GM12873 (cell line): ENCODE results near the gene RPS18.
A peak's percentile ranks its signal among the peaks of the same experiment; 100 is the strongest.

Source experiments
- TF ChIP-seq, protein P1 (sequence below): IDR thresholded peaks from 2 replicates; pipeline ENCODE4 v1.5.1; 2012; ENCODE audit warnings: low read depth, mild to moderate bottlenecking, moderate library complexity, low read length, control low read depth; ENCODE audit not compliant: insufficient read depth; ENCODE audit errors: missing control alignments

The RPS18 gene

DNA sequence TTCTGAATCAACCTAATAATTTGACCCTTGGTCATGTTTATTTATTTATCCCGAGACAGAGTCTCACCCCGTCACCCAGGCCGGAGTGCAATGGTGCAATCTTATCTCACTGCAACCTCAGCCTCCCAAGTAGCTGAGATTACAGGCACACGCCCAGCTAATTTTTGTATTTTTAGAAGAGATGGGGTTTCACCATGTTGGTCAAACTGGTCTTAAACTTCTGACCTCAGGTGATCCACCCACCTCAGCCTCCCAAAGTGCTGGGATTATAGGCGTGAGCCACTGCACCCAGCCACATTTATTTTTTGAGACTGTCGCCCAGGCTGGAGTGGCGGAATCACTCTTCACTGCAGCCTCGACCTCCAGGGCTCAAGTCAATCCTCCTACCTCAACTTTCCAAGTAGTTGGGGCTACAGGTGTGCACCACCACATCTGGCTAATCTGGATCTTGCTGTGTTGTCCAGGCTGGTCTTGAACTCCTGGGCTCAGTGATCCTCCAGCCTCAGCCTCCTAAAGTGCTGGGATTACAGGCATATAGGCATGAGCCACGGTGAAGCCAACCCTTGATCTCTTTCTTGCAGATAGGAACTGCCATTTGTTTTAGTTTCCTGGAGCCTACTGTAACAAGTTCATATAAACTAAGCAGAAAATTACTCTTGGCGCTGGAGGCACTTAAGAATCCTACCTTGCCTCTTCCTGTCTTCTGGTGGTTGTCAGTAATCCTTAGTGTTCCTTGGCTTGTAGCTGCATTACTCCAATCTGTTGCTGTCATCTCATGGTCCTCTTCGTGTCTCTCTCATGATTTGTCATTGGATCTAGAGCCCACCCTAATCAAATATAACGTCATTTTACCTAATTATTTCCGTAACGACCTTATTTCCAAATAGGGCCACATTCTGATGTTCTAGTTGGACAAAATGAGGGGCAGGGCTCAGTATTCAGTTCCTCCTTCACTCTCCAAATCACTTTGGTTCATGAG is 2.3 kb downstream of the RPS18 start:
- TF ChIP-seq, protein P1, sequence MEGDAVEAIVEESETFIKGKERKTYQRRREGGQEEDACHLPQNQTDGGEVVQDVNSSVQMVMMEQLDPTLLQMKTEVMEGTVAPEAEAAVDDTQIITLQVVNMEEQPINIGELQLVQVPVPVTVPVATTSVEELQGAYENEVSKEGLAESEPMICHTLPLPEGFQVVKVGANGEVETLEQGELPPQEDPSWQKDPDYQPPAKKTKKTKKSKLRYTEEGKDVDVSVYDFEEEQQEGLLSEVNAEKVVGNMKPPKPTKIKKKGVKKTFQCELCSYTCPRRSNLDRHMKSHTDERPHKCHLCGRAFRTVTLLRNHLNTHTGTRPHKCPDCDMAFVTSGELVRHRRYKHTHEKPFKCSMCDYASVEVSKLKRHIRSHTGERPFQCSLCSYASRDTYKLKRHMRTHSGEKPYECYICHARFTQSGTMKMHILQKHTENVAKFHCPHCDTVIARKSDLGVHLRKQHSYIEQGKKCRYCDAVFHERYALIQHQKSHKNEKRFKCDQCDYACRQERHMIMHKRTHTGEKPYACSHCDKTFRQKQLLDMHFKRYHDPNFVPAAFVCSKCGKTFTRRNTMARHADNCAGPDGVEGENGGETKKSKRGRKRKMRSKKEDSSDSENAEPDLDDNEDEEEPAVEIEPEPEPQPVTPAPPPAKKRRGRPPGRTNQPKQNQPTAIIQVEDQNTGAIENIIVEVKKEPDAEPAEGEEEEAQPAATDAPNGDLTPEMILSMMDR = no peak

DNA sequence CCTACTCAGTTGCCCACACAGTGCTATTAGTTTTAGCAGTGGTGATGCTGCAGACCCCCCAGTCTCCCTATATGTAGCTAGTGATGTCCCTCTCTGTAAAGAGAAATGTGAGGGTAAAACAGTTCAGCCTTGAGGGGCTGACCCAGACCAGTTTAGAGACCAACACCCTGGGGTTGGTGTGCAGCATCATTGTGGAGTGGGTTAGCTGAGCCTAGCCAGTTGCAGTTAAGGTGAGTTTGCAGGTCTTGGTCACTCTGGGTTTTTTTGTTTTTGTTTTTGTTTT is 4.6 kb downstream of the RPS18 start:
- TF ChIP-seq, protein P1 = no peak

DNA sequence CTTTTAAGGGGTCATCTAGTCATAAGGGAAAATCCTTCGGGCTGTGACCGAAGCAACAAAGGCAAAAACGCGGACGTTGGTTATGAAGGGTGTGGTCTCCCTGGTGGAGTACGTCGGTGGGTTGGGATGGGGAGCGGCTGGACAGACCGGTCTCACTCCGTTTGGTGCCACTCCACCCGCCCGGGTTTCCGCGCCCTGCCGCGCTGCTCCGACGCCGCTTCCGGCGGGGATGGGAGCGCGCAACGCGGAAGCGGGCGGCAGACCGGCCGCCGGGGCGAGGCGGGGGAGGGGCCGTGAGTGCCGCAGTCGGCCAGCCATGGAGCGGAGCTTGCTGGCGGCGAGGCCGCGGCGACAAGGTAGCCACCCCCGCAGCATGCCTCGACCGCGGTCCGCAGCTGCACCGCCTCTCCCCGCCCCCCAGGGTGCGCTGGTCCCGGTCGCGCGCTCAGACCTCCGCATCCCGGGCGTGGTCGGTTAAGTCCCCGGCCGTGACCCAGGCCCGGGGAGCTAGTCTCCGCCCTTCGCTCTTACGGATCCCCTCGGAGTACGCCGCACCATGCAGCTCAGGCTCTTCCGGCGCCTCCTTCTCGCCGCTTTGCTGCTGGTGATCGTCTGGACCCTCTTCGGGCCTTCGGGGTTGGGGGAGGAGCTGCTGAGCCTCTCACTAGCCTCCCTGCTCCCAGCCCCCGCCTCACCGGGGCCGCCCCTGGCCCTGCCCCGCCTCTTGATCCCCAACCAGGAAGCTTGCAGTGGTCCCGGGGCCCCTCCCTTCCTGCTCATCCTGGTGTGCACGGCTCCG is 5.2 kb downstream of the RPS18 start, which contains the start of gene B3GALT4:
B3GALT4 (plus strand) TSS at position 260 of the 799 bp plus-strand sequence; CDS start at position 557, 297 bp downstream.
- TF ChIP-seq, protein P1 = peak; percentile 58

DNA sequence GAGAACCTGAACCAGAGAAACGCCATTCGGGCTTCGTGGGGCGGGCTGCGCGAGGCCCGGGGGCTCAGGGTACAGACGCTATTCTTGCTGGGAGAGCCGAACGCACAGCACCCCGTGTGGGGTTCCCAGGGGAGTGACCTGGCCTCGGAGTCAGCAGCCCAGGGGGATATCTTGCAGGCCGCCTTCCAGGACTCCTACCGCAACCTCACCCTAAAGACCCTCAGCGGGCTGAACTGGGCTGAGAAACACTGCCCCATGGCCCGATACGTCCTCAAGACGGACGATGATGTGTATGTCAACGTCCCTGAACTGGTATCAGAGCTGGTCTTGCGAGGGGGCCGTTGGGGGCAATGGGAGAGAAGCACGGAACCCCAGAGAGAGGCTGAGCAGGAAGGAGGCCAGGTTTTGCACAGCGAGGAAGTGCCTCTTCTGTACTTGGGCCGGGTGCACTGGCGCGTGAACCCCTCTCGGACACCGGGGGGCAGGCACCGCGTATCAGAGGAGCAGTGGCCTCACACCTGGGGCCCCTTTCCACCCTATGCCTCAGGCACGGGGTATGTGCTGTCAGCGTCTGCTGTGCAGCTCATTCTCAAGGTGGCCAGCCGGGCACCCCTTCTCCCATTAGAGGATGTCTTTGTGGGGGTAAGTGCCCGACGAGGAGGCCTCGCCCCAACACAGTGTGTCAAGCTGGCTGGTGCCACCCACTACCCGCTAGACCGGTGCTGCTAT is 6.0 kb downstream of the RPS18 start:
- TF ChIP-seq, protein P1 = no peak

DNA sequence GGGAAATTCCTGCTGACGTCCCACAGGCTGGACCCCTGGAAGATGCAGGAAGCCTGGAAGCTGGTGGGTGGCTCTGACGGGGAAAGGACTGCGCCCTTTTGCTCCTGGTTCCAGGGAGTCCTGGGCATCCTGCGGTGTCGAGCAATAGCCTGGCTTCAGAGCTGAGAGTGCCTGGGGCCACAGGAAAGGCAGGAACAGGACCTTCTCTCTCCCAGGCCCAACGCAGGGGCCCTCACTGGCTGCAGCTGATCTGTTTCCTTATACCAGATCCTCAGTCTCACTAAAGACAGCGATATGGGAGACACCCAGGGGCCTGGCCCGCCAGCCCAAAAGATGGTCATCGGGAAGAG is 6.5 kb downstream of the RPS18 start:
- TF ChIP-seq, protein P1 = no peak

DNA sequence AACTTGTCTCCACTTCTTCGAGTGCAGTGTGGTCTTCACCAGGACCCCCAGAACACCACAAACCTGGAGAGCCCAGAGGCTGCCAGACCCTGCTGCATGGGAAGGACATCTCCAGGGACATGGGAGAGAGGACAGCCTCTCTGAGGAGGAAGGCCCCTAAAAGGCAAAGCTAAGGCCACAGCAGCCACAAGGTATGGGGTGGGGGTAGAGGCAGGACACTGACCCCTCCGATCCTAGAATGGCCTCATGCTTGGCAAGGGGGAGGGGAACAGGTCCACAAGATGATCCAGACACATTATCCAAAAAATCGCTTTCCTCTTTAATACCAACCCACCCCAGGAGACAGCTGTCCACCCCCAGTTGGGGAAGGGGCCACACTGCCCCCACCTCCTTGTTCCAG is 6.9 kb downstream of the RPS18 start:
- TF ChIP-seq, protein P1 = no peak
